Smooth muscle cell (in vitro differentiated cells): Measurements from ENCODE around the gene ADCY3. TPM values are rescaled to one million over a fixed set of nuclear protein-coding genes. Genes with fewer than 3 reads are reported as not detected.

ENCODE experiments used
- DNase-seq: peaks from one replicate; lab custom pipeline; 2025; ENCODE audit not compliant: unreplicated experiment; lab: John Stamatoyannopoulos, UW
- H2AFZ ChIP-seq: fragments of 200-600 bp; sonication (generic); 2 replicates; pipeline ENCODE4 v1.6.0; 2016; ENCODE audit warnings: antibody characterized with exemption, low read depth, mild to moderate bottlenecking
- H3F3A ChIP-seq: fragments of 200-600 bp; sonication (generic); 2 replicates; pipeline ENCODE4 v1.6.0; 2017; ENCODE audit warnings: antibody characterized with exemption, low read depth
- H3K27ac ChIP-seq: fragments of 200-600 bp; sonication (generic); 2 replicates; pipeline ENCODE4 v1.5.1; 2016; ENCODE audit warnings: low read depth, mild to moderate bottlenecking
- H3K27me3 ChIP-seq: fragments of 200-600 bp; sonication (generic); 2 replicates; pipeline ENCODE4 v1.6.1; 2016; ENCODE audit warnings: low read depth, mild to moderate bottlenecking
- H3K36me3 ChIP-seq: fragments of 200-600 bp; sonication (generic); 2 replicates; pipeline ENCODE4 v1.5.1; 2016; ENCODE audit warnings: low read depth
- H3K4me1 ChIP-seq: fragments of 200-600 bp; sonication (generic); 2 replicates; pipeline ENCODE4 v1.5.1; 2016; ENCODE audit warnings: low read depth
- H3K4me2 ChIP-seq: fragments of 200-600 bp; sonication (generic); 2 replicates; pipeline ENCODE4 v1.6.0; 2016; ENCODE audit warnings: mild to moderate bottlenecking
- H3K4me3 ChIP-seq: fragments of 200-600 bp; sonication (generic); 2 replicates; pipeline ENCODE4 v1.5.1; 2016; ENCODE audit warnings: mild to moderate bottlenecking
- H3K79me2 ChIP-seq: fragments of 200-600 bp; sonication (generic); 2 replicates; pipeline ENCODE4 v1.6.0; 2016; ENCODE audit warnings: low read depth, mild to moderate bottlenecking
- H3K9ac ChIP-seq: fragments of 200-600 bp; sonication (generic); 2 replicates; pipeline ENCODE4 v1.6.0; 2016; ENCODE audit warnings: low read depth
- H3K9me3 ChIP-seq: fragments of 200-600 bp; sonication (generic); replicated peaks from 2 replicates; pipeline ENCODE4 v1.5.1; 2016; ENCODE audit warnings: low read depth
- H4K20me1 ChIP-seq: fragments of 200-600 bp; sonication (generic); 2 replicates; pipeline ENCODE4 v1.6.0; 2016; ENCODE audit warnings: low read depth
- WGBS: methylation state at CpG from one replicate; pipeline ENCODE4 v1.1.7; 2016; ENCODE audit warnings: low lambda C conversion rate; 5-methylcytosine and 5-hydroxymethylcytosine counted together
- polyA plus RNA-seq: library from polyadenylated mRNA; unstranded; fragments of >200 nt; fragmentation: Nextera tagmentation; extraction: Ambion mirVana; gene quantifications from 2 replicates; pipeline ENCODE4 v1.2.1, GENCODE V29; 2016
- total RNA-seq: library from RNA; depleted of rRNA; stranded (reverse); fragments of >200 nt; gene quantifications from 2 replicates; pipeline ENCODE4 v1.2.3, GENCODE V29; 2014
- TF ChIP-seq, protein P1 (sequence below): fragments of 200-600 bp; sonication (generic); IDR thresholded peaks from 2 replicates; pipeline ENCODE4 v1.5.1; 2017; ENCODE audit warnings: borderline replicate concordance, mild to moderate bottlenecking, antibody characterized with exemption; ENCODE audit not compliant: insufficient read depth, poor library complexity, severe bottlenecking

The ADCY3 gene
- total RNA-seq, result 20.8 and 34.3 TPM in 2 replicates
- 29.6 and 41.7 TPM in 2 replicates for polyA plus RNA-seq

- H3K9me3 ChIP-seq, result no peaks in the 10 kb centered on the region
- H3K27ac ChIP-seq, result no peak within 1 kb of the TSS
- peaks cover 6% of the 10 kb centered on the region for H3K79me2 ChIP-seq
- no peaks in the 10 kb centered on the region for H3K4me1 ChIP-seq
- 4% methylated on average over 17 of the region's 103 CpGs for WGBS
- peaks cover 15% of the 10 kb centered on the region for H4K20me1 ChIP-seq
- H3K36me3 ChIP-seq, result no peaks in the 10 kb centered on the region
- no peaks in the 10 kb centered on the region for H3F3A ChIP-seq
- TF ChIP-seq, protein P1, sequence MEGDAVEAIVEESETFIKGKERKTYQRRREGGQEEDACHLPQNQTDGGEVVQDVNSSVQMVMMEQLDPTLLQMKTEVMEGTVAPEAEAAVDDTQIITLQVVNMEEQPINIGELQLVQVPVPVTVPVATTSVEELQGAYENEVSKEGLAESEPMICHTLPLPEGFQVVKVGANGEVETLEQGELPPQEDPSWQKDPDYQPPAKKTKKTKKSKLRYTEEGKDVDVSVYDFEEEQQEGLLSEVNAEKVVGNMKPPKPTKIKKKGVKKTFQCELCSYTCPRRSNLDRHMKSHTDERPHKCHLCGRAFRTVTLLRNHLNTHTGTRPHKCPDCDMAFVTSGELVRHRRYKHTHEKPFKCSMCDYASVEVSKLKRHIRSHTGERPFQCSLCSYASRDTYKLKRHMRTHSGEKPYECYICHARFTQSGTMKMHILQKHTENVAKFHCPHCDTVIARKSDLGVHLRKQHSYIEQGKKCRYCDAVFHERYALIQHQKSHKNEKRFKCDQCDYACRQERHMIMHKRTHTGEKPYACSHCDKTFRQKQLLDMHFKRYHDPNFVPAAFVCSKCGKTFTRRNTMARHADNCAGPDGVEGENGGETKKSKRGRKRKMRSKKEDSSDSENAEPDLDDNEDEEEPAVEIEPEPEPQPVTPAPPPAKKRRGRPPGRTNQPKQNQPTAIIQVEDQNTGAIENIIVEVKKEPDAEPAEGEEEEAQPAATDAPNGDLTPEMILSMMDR, result no peak
- H3K4me2 ChIP-seq, result peak within 1 kb of the TSS; percentile 94
- peak within 1 kb of the TSS; percentile 62 for H3K4me3 ChIP-seq
- H3K9ac ChIP-seq, result no peak within 1 kb of the TSS
- DNase-seq, result no peak
- H3K27me3 ChIP-seq, result no peaks in the 10 kb centered on the region
- H2AFZ ChIP-seq, result peak within 1 kb of the TSS; percentile 82
Observed at GRCh38 chr2:24920098-24920808, at the start of gene ADCY3. ADCY3 (minus strand) TSS chr2:24920237; CDS start chr2:24918987, 1,250 bp downstream.

DNA sequence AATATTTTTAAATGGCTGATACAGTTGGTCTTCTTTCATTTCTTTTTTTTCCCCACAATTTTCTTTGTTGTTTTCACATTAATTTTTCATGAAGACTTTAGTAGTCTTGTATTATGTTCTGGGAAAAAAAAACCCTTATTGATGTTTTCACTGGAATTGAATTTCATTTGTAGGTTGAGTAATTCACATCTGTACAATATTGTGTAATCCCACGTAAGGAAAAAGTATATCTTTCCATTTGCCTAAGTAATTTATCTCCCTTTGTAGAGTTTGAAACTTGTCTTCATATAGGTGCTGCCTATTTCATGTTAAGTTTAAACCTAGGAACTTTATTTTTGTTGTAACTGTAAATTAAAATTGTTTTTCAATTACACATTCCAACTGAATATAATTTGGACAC lies 49.7 kb upstream of the ADCY3 start:
- Histone ChIP-seq H3K27me3 (no peaks in the 10 kb centered on the region), H3F3A (no peaks in the 10 kb centered on the region), H3K4me3 (no peak overlapping the region), H3K4me2 (no peak overlapping the region), H3K4me1 (peaks cover 6% of the 10 kb centered on the region), H3K79me2 (peaks cover 31% of the 10 kb centered on the region), H3K36me3 (peaks cover 5% of the 10 kb centered on the region), H2AFZ (no peak overlapping the region), H3K9ac (no peak overlapping the region), H4K20me1 (no peaks in the 10 kb centered on the region), H3K9me3 (no peaks in the 10 kb centered on the region), H3K27ac (no peak overlapping the region)
- TF ChIP-seq, protein P1, result no peak
- no peak for DNase-seq
- 85% methylated on average over 1 of the region's 1 CpG for WGBS

GRCh38 chr2:24961903-24962302 lies 41.9 kb upstream of the ADCY3 start:
- 98% methylated on average over 1 of the region's 1 CpG for WGBS

More at GRCh38 chr2:24961903-24962302, 41.9 kb upstream of the ADCY3 start:
- no peaks in the 10 kb centered on the region for H3K4me1 ChIP-seq
- H3F3A ChIP-seq, result no peaks in the 10 kb centered on the region
- H3K36me3 ChIP-seq, result peaks cover 30% of the 10 kb centered on the region
- H4K20me1 ChIP-seq, result no peaks in the 10 kb centered on the region
- H3K9ac ChIP-seq, result no peak overlapping the region
- no peak overlapping the region for H3K27ac ChIP-seq
- H2AFZ ChIP-seq, result no peak overlapping the region
- no peaks in the 10 kb centered on the region for H3K27me3 ChIP-seq
- DNase-seq, result no peak
- H3K9me3 ChIP-seq, result no peaks in the 10 kb centered on the region
- TF ChIP-seq, protein P1, result no peak
- H3K4me2 ChIP-seq, result no peak overlapping the region
- no peaks in the 10 kb centered on the region for H3K79me2 ChIP-seq
- no peak overlapping the region for H3K4me3 ChIP-seq
